H1 (cell line): ENCODE results near the gene RAMP1. TPM values are rescaled to one million over a fixed set of nuclear protein-coding genes. Genes with fewer than 3 reads are reported as not detected.

Experiments used
- EP300 ChIP-seq, 2 experiments: IDR thresholded peaks; 1 replicate in 1 of 2; 2 replicates in 1 of 2; pipeline ENCODE4 v1.6.1; 2011 to 2012; ENCODE audit warnings: low read depth in 2 of 2, low read length in 2 of 2, mild to moderate bottlenecking in 2 of 2, borderline replicate concordance in 1 of 2, inconsistent platforms in 1 of 2, moderate library complexity in 1 of 2
- GTF2F1 ChIP-seq: IDR thresholded peaks from 2 replicates; pipeline ENCODE4 v1.6.1; 2012; ENCODE audit warnings: low read depth, low read length, improper control_type of control experiment, borderline replicate concordance
- RNF2 ChIP-seq: fragments of 200-900, 300-1000 bp; sonication (generic); IDR thresholded peaks from 2 replicates; pipeline ENCODE4 v1.7.1; 2016; ENCODE audit warnings: borderline replicate concordance, low read depth, mild to moderate bottlenecking, antibody characterized with exemption, low read length; ENCODE audit not compliant: poor library complexity, severe bottlenecking; ENCODE audit errors: missing control alignments
- TBP ChIP-seq: IDR thresholded peaks from 2 replicates; pipeline ENCODE4 v1.6.1; 2011; ENCODE audit warnings: low read depth, low read length, improper control_type of control experiment
- polyA plus RNA-seq, 7 experiments: library from polyadenylated mRNA; depleted of rRNA in 3 of 7; stranded (reverse) in 5 of 7; unstranded in 2 of 7; fragments of >200 nt in 5 of 7; fragments of 200-250 nt in 2 of 7; gene quantifications; 1 replicate in 5 of 7; 2 replicates in 1 of 7; 4 replicates in 1 of 7; pipeline versions ENCODE4 v1.2.1 to v1.2.3, GENCODE V29; 2011 to 2013; ENCODE audit warnings: missing spikeins in 2 of 7, mixed read lengths in 2 of 7
- total RNA-seq: library from RNA; stranded (reverse); fragmentation: NEBNext Ultra II Directional; extraction: Animal tissue kit (Norgen Biotek cat#: 25700); gene quantifications from 2 replicates; pipeline ENCODE4 v1.2.1, GENCODE V29; 2021

The RAMP1 gene
- total and polyA plus RNA-seq, 2 of the 8 experiments (the other 6 are each of a cell fraction or from before 2014, with no cell fraction given), result 0.65 to 4.3 TPM

GRCh38 chr2:237895544-237896506, 36.4 kb downstream of the RAMP1 start (continued):
- TF ChIP-seq EP300 (IDR thresholded peaks at IDR 0.05; ENCODE audit: borderline replicate concordance in 1 of 2, low read depth in 2 of 2, low read length in 2 of 2) (no peak), GTF2F1 (no peak), RNF2 (no peak), TBP (no peak)
